ENCODE data around the gene COL23A1. TPM values are rescaled to one million over a fixed set of nuclear protein-coding genes. Genes with fewer than 3 reads are reported as not detected.

The COL23A1 gene
- total and polyA plus RNA-seq, 2 of the 13 experiments (the other 11 are each of a cell fraction or from before 2014, with no cell fraction given) = not detected

- FAIRE-seq = no peak
- H3K9ac ChIP-seq (ENCODE audit: insufficient read depth, low read depth, low read length) = no peak overlapping the region
- in situ Hi-C loops (cut with HindIII; ENCODE audit: extremely low pct_ligation_motif_present, low pct_unique_long_range_greater_than_20kb) = no loop called here
- WGBS (ENCODE audit: low lambda C conversion rate) = 4% methylated on average over 9 of the region's 11 CpGs
- H3K27ac ChIP-seq (ENCODE audit: extremely low read length, insufficient read depth, low read length) = no peak overlapping the region
- H3K9me3 ChIP-seq (ENCODE audit: low read length) = no peaks in the 10 kb centered on the region
- H4K20me1 ChIP-seq (ENCODE audit: insufficient read depth, low read length) = no peaks in the 10 kb centered on the region
- no peaks in the 10 kb centered on the region for H3K36me3 ChIP-seq (replicated peaks in 1 of 2; ENCODE audit: control insufficient read depth in 1 of 2, insufficient read depth in 2 of 2, low read length in 2 of 2)
- H2AFZ ChIP-seq (ENCODE audit: low read length) = no peak overlapping the region
- no peak overlapping the region for H3K4me3 ChIP-seq (replicated peaks in 1 of 3; ENCODE audit: insufficient read depth in 1 of 3, low read depth in 2 of 3, low read length in 3 of 3)
- no peak for ATAC-seq
- DNase-seq (ENCODE audit: low spot score) = no peak
- TF ChIP-seq ZSCAN31 (CRISPR knock-in tag; IDR thresholded peaks at IDR 0.05; ENCODE audit: low read depth) = no peak
- TF ChIP-seq KAT7 (CRISPR knock-in tag; IDR thresholded peaks at IDR 0.05; ENCODE audit: borderline replicate concordance) = no peak
- no peak for TF ChIP-seq ZMYM3 (CRISPR knock-in tag; IDR thresholded peaks at IDR 0.05)
- TF ChIP-seq ESRRA (CRISPR knock-in tag; IDR thresholded peaks at IDR 0.05; ENCODE audit: low read depth) = no peak
- no peak for TF ChIP-seq ZNF292 (CRISPR knock-in tag; IDR thresholded peaks at IDR 0.05; ENCODE audit: borderline replicate concordance, low read depth)
- TF ChIP-seq ZFP36 (IDR thresholded peaks at IDR 0.05; ENCODE audit: borderline replicate concordance, low read depth, low read length, partially characterized antibody) = no peak
- H3K79me2 ChIP-seq (ENCODE audit: insufficient read depth, low read length) = no peaks in the 10 kb centered on the region
- ChIA-PET CTCF (ENCODE audit: low intra/inter-chr PET ratio, low total read pairs) (no interaction called here), POLR2A (no interaction called here)
- intact Hi-C loops (cut with micrococcal nuclease; ENCODE audit: unreplicated experiment) = no loop called here
- no peak overlapping the region for H3K4me2 ChIP-seq (ENCODE audit: low read depth, low read length)
- no peaks in the 10 kb centered on the region for H3K4me1 ChIP-seq (ENCODE audit: insufficient read depth, low read length)
- H3K27me3 ChIP-seq (ENCODE audit: control insufficient read depth in 1 of 2, insufficient read depth in 2 of 2, low read length in 2 of 2) = peaks cover 0 to 59% of the 10 kb centered on the region in 2 experiments; a peak in 3 of 5 replicates
- no TSS peak for BruUV-seq (replicated peaks)
Observed at GRCh38 chr5:178490935-178491652, 99.1 kb downstream of the COL23A1 start.

GRCh38 chr5:178489271-178489976 lies 100.8 kb downstream of the COL23A1 start:
- ATAC-seq (no peak), DNase-seq (ENCODE audit: low spot score) (no peak), FAIRE-seq (no peak)
- Histone ChIP-seq H3K36me3 (replicated peaks in 1 of 2; ENCODE audit: control insufficient read depth in 1 of 2, insufficient read depth in 2 of 2, low read length in 2 of 2) (no peaks in the 10 kb centered on the region), H3K9ac (ENCODE audit: insufficient read depth, low read depth, low read length) (no peak overlapping the region), H3K9me3 (ENCODE audit: low read length) (no peaks in the 10 kb centered on the region), H3K4me3 (replicated peaks in 1 of 3; ENCODE audit: insufficient read depth in 1 of 3, low read depth in 2 of 3, low read length in 3 of 3) (no peak overlapping the region), H2AFZ (ENCODE audit: low read length) (no peak overlapping the region), H3K27ac (ENCODE audit: extremely low read length, insufficient read depth, low read length) (no peak overlapping the region), H3K4me1 (ENCODE audit: insufficient read depth, low read length) (no peaks in the 10 kb centered on the region), H3K27me3 (ENCODE audit: control insufficient read depth in 1 of 2, insufficient read depth in 2 of 2, low read length in 2 of 2) (peaks cover 0 to 57% of the 10 kb centered on the region in 2 experiments; a peak in 3 of 5 replicates), H3K4me2 (ENCODE audit: low read depth, low read length) (no peak overlapping the region), H3K79me2 (ENCODE audit: insufficient read depth, low read length) (no peaks in the 10 kb centered on the region), H4K20me1 (ENCODE audit: insufficient read depth, low read length) (no peaks in the 10 kb centered on the region)
- POLR2A ChIA-PET = no interaction called here
- 19% methylated on average over 9 of the region's 12 CpGs for WGBS (ENCODE audit: low lambda C conversion rate)
- in situ Hi-C loops (cut with HindIII; ENCODE audit: extremely low pct_ligation_motif_present, low pct_unique_long_range_greater_than_20kb) (no loop called here), intact Hi-C loops (cut with micrococcal nuclease; ENCODE audit: unreplicated experiment) (no loop called here)
- no TSS peak for BruUV-seq (replicated peaks)
- CTCF ChIA-PET (ENCODE audit: low intra/inter-chr PET ratio, low total read pairs) = no interaction called here
- TF ChIP-seq TRIM24 (CRISPR knock-in tag; IDR thresholded peaks at IDR 0.05) = no peak
- TF ChIP-seq MIER2 (CRISPR knock-in tag; IDR thresholded peaks at IDR 0.05) = no peak
- no peak for TF ChIP-seq ZNF788 (CRISPR knock-in tag; IDR thresholded peaks at IDR 0.05; ENCODE audit: borderline replicate concordance)
- TF ChIP-seq ZBTB44 (CRISPR knock-in tag; IDR thresholded peaks at IDR 0.05) = no peak
- no peak for TF ChIP-seq KLF16 (CRISPR knock-in tag; IDR thresholded peaks at IDR 0.05)
- no peak for TF ChIP-seq ELF3 (CRISPR knock-in tag; IDR thresholded peaks at IDR 0.05)
- TF ChIP-seq SIX1 (CRISPR knock-in tag; IDR thresholded peaks at IDR 0.05; ENCODE audit: borderline replicate concordance) = no peak
- no peak for TF ChIP-seq NFKB2 (CRISPR knock-in tag; IDR thresholded peaks at IDR 0.05; ENCODE audit: borderline replicate concordance)
- TF ChIP-seq NFYC (CRISPR knock-in tag; IDR thresholded peaks at IDR 0.05) = no peak
- no peak for TF ChIP-seq ZMAT3 (CRISPR knock-in tag; conservative IDR thresholded peaks at IDR 0.05)
- TF ChIP-seq NFE2L2 (IDR thresholded peaks at IDR 0.05; ENCODE audit: low read length) = no peak
